LNCAP (cell line): ENCODE data around the gene MPV17.

Experiments
- CTCF ChIP-seq: fragments of 450-650 bp; IDR thresholded peaks from 2 replicates; pipeline ENCODE4 v1.5.1; 2017; ENCODE audit warnings: mild to moderate bottlenecking

MPV17 gene

GRCh38 chr2:27315122-27315521 lies 7.8 kb downstream of the MPV17 start:
- TF ChIP-seq CTCF, result no peak

GRCh38 chr2:27314709-27315108 lies 8.2 kb downstream of the MPV17 start:
- TF ChIP-seq CTCF, result no peak

- no peak for TF ChIP-seq CTCF
These were observed 8.8 kb downstream of the MPV17 start for GRCh38 chr2:27313882-27314645.

GRCh38 chr2:27312152-27312551 lies 10.7 kb downstream of the MPV17 start:
- TF ChIP-seq CTCF, result no peak

- no peak for TF ChIP-seq CTCF
These were observed 13.2 kb downstream of the MPV17 start for GRCh38 chr2:27309651-27310050.

- no peak for TF ChIP-seq CTCF
These were observed 14.5 kb downstream of the MPV17 start, which contains the start of gene UCN for GRCh38 chr2:27308359-27308881. TSS of gene UCN (minus strand) at chr2:27308445. CDS start at chr2:27307895, 550 bp downstream.

- TF ChIP-seq CTCF, result no peak
These were observed 15.1 kb downstream of the MPV17 start for GRCh38 chr2:27307545-27308358.
